NT2/D1 (cell line): ENCODE data around the gene BIRC2.

Experiments used
- DNase-seq: peaks from one replicate; pipeline ENCODE4 v3.0.0-alpha.2; 2011; ENCODE audit warnings: low read depth, low spot score
- H3K27me3 ChIP-seq: 2 replicates; pipeline ENCODE4 v1.6.0; 2011; ENCODE audit warnings: mild to moderate bottlenecking; ENCODE audit not compliant: insufficient read length, insufficient read depth
- H3K36me3 ChIP-seq: 2 replicates; pipeline ENCODE4 v1.6.1; 2011; ENCODE audit warnings: mild to moderate bottlenecking, low read length, mixed read lengths; ENCODE audit not compliant: insufficient read depth, insufficient read length
- H3K4me1 ChIP-seq: 2 replicates; pipeline ENCODE4 v1.5.1; 2011; ENCODE audit not compliant: insufficient read depth, insufficient read length
- H3K4me3 ChIP-seq: 2 replicates; pipeline ENCODE4 v1.5.1; 2011; ENCODE audit warnings: low read depth; ENCODE audit not compliant: insufficient read length
- H3K9ac ChIP-seq: 2 replicates; pipeline ENCODE4 v1.6.0; 2011; ENCODE audit warnings: low read depth; ENCODE audit not compliant: insufficient read length
- H3K9me3 ChIP-seq: 2 replicates; pipeline ENCODE4 v1.5.1; 2011; ENCODE audit warnings: mild to moderate bottlenecking, low read length; ENCODE audit not compliant: insufficient read depth
- SUZ12 ChIP-seq: IDR thresholded peaks from 2 replicates; pipeline ENCODE4 v1.6.1; 2011; ENCODE audit not compliant: insufficient read length, insufficient read depth; ENCODE audit errors: extremely low read depth
- YY1 ChIP-seq: IDR thresholded peaks from 2 replicates; pipeline ENCODE4 v1.6.1; 2011; ENCODE audit not compliant: insufficient read length, insufficient read depth
- ZNF274 ChIP-seq: IDR thresholded peaks from 2 replicates; pipeline ENCODE4 v1.6.1; 2011; ENCODE audit warnings: mild to moderate bottlenecking, low read depth, low read length

The BIRC2 gene

DNA sequence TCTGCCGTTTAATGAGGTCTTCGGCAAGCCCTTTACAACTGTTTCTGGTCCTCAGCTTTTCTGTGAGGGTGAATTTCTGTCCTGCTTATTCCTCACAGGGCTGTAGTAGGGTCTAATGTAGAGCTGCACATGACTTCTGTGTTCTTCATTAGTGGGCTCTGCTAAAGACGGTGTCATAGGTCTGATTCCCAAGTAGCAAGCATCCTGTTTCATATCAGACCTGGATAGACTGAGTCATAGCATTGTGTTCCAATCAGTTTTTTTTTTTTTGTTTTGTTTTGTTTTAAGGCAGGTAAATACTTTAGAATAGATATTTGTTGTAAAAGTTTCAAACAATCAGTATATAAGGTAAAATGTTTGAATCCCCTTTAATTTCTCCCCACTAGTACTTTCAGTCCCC, 35.4 kb downstream of the BIRC2 start:
- no peaks in the 10 kb centered on the region for H3K4me1 ChIP-seq
- TF ChIP-seq ZNF274 (no peak), SUZ12 (no peak), YY1 (no peak)
- H3K9ac ChIP-seq, result no peak overlapping the region
- H3K9me3 ChIP-seq, result no peaks in the 10 kb centered on the region
- DNase-seq, result no peak
- no peaks in the 10 kb centered on the region for H3K27me3 ChIP-seq
- peaks cover 54% of the 10 kb centered on the region for H3K36me3 ChIP-seq
- H3K4me3 ChIP-seq, result no peak overlapping the region

GRCh38 chr11:102383839-102384238, 36.8 kb downstream of the BIRC2 start:
- Histone ChIP-seq H3K27me3 (no peaks in the 10 kb centered on the region), H3K9ac (no peak overlapping the region), H3K9me3 (no peaks in the 10 kb centered on the region), H3K4me3 (no peak overlapping the region), H3K36me3 (peaks cover 47% of the 10 kb centered on the region), H3K4me1 (no peaks in the 10 kb centered on the region)
- DNase-seq, result no peak
- TF ChIP-seq SUZ12 (no peak), YY1 (no peak), ZNF274 (no peak)

GRCh38 chr11:102384419-102385079, 37.5 kb downstream of the BIRC2 start:
- TF ChIP-seq SUZ12, result no peak
- no peak for TF ChIP-seq YY1
- Histone ChIP-seq H3K36me3 (peaks cover 40% of the 10 kb centered on the region), H3K4me1 (no peaks in the 10 kb centered on the region)

GRCh38 chr11:102385085-102386007, 38.3 kb downstream of the BIRC2 start:
- H3K36me3 ChIP-seq, result peaks cover 33% of the 10 kb centered on the region
- H3K9me3 ChIP-seq, result no peaks in the 10 kb centered on the region
- no peaks in the 10 kb centered on the region for H3K4me1 ChIP-seq
- H3K9ac ChIP-seq, result no peak overlapping the region
- TF ChIP-seq SUZ12 (no peak), YY1 (no peak), ZNF274 (no peak)
- H3K27me3 ChIP-seq, result no peaks in the 10 kb centered on the region
- no peak overlapping the region for H3K4me3 ChIP-seq
- DNase-seq, result no peak

More at GRCh38 chr11:102384419-102385079, 37.5 kb downstream of the BIRC2 start:
- DNase-seq, result no peak
- no peaks in the 10 kb centered on the region for H3K9me3 ChIP-seq
- no peaks in the 10 kb centered on the region for H3K27me3 ChIP-seq
- no peak overlapping the region for H3K4me3 ChIP-seq
- H3K9ac ChIP-seq, result no peak overlapping the region

DNA sequence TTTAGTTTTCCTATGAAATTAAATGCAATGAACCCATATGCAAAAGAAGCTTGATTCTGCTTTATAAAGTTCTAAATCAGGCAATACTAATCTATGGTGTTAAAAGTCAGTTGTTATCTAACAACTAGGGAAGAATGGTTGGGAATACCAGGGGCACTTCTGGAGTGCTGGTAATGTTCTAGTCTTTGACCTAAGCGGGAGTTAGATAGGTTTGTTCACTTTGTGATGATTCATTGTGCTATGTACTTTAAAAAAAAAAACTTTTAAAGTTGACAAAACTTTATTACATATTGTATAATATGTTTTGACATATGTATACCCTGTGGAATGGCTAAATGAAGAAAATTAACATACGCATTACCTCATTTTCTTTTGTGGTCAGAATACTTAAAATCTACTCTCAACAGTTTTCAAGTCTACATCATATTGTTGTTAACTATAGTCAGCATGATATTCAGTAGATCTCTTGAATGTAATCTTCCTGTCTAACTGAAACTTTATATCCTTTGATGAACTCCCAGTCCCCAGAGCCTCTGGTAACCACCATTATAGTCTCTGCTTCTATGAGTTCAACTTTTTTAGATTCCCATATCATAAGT, 39.2 kb downstream of the BIRC2 start:
- Histone ChIP-seq H3K27me3 (no peaks in the 10 kb centered on the region), H3K4me1 (no peaks in the 10 kb centered on the region), H3K36me3 (peaks cover 34% of the 10 kb centered on the region), H3K9me3 (no peaks in the 10 kb centered on the region), H3K4me3 (no peak overlapping the region), H3K9ac (no peak overlapping the region)
- TF ChIP-seq YY1, result no peak
- DNase-seq, result no peak

GRCh38 chr11:102387043-102387781, 40.2 kb downstream of the BIRC2 start:
- TF ChIP-seq ZNF274 (no peak), YY1 (no peak), SUZ12 (no peak)
- Histone ChIP-seq H3K27me3 (no peaks in the 10 kb centered on the region), H3K36me3 (peaks cover 38% of the 10 kb centered on the region), H3K9me3 (no peaks in the 10 kb centered on the region), H3K4me1 (no peaks in the 10 kb centered on the region), H3K4me3 (no peak overlapping the region), H3K9ac (no peak overlapping the region)
- DNase-seq, result no peak

DNA sequence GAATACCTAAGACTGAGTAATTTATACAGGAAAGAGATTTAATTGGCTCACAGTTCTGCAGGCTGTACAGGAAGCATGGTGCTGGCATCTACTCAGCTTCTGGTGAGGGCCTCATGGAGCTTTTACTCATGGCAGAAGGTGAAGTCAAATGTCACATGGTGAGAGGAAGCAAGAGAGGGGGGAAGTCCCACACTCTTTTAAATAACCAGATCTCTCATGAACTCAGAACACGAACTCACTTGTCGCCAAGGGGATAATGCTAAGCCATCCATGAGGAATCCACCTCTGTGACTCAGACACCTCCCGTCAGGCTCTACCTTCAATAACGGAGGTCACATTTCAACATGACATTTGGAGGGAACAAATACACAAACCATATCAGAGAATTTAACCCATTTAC, 42.2 kb downstream of the BIRC2 start:
- Histone ChIP-seq H3K36me3 (peaks cover 49% of the 10 kb centered on the region), H3K27me3 (no peaks in the 10 kb centered on the region), H3K4me3 (no peak overlapping the region), H3K4me1 (no peaks in the 10 kb centered on the region), H3K9me3 (no peaks in the 10 kb centered on the region), H3K9ac (no peak overlapping the region)
- no peak for DNase-seq
- TF ChIP-seq SUZ12 (no peak), YY1 (no peak), ZNF274 (no peak)
